Vagina (tissue), 2 donors: Measurements from ENCODE around the gene GLP2R. TPM values are rescaled to one million over a fixed set of nuclear protein-coding genes. Genes with fewer than 3 reads are reported as not detected.

ENCODE experiments used
- DNase-seq, 2 donors: peaks; one replicate each; pipeline ENCODE4 v3.0.0-alpha.2; 2017; ENCODE audit errors: extremely low spot score in 2 of 2
- H3K27ac ChIP-seq: fragments of 200-600 bp; sonication (generic); one replicate; pipeline ENCODE4 v1.5.1; 2019
- H3K27me3 ChIP-seq: fragments of 200-600 bp; sonication (generic); one replicate; pipeline ENCODE4 v1.5.1; 2019
- H3K36me3 ChIP-seq, 2 donors: fragments of 200-600 bp; sonication (generic); one replicate each; pipeline ENCODE4 v1.5.1; 2017 to 2019
- H3K4me1 ChIP-seq: fragments of 200-600 bp; sonication (generic); one replicate; pipeline ENCODE4 v1.5.1; 2019
- H3K4me3 ChIP-seq, 2 donors: fragments of 200-600 bp; sonication (generic); 1 replicate in 1 of 2; 2 replicates in 1 of 2; pipeline ENCODE4 v1.5.1; 2016 to 2019
- H3K9me3 ChIP-seq: fragments of 200-600 bp; sonication (generic); one replicate; pipeline ENCODE4 v1.5.1; 2019
- POLR2A ChIP-seq, 2 donors: fragments of 450-650 bp; IDR thresholded peaks; one replicate each; pipeline ENCODE4 v1.6.1; 2017; ENCODE audit warnings: antibody characterized with exemption in 2 of 2, mild to moderate bottlenecking in 2 of 2, moderate library complexity in 2 of 2
- POLR2AphosphoS5 ChIP-seq, 2 donors: sonication (generic); formaldehyde crosslinking; IDR thresholded peaks; one replicate each; pipeline ENCODE4 v1.9.0; 2017; ENCODE audit warnings: antibody characterized with exemption in 2 of 2, mild to moderate bottlenecking in 2 of 2, low read depth in 1 of 2; ENCODE audit not compliant: insufficient read depth in 1 of 2
- intact Hi-C: fragments of 100-400 bp; cut with DNase I; formaldehyde crosslinking; loops from one replicate; pipeline ENCODE4 v1.15.1; 2023
- total RNA-seq: library from RNA; depleted of rRNA; stranded (reverse); fragments of >200 nt; gene quantifications from one replicate; pipeline ENCODE4 v1.2.3, GENCODE V29; 2016
- TF ChIP-seq, protein P1 (sequence below), 3 experiments: fragments of 450-650 bp in 2 of 3; fragments of 200-600 bp in 1 of 3; sonication (generic) in 1 of 3; IDR thresholded peaks; one replicate each; pipeline ENCODE4 v1.5.1; 2017 to 2019; ENCODE audit warnings: antibody characterized with exemption in 3 of 3, mild to moderate bottlenecking in 2 of 3, moderate library complexity in 2 of 3

The GLP2R gene
- total RNA-seq, 1 donor from 2014 or later = 2.9 TPM

DNA sequence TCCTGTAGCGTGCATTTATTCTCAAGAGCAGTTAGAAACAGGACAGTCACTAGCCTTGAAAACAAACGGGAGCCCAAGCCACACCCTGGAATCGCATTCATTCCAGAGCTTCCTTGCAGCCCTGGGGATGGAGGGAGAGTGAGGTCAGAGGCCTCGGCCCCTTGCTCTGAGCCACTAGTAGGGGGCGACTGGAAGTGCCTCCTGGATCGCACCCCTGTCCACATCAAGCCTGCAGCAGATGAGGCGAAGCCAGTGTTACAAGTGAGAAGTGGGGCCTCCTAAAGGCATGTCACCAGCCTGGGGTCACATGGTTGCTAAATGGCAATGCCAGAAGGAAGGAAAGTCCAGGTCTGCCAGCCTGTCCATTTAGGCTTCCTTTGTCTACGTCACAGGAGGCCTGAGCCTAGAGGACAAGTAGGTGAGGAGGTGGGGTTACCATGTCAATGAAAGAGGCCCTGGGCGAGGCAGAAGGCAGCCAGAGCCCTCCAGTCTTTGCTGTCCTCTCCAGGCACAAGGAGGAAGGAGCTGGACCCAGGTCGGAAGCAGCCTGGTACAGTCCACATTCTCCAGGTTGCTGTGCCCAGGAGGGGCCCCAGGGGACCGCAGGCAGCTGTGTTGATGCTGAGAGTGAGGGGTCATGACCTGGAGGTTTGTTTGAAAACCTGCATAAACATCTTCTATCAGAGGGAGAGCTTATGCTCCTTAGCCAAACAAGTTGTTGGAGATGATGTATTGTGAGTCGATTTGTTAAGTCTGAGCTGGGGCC, 82.3 kb downstream of the GLP2R start:
- no peak overlapping the region for H3K4me3 ChIP-seq
- TF ChIP-seq POLR2A (IDR thresholded peaks at IDR 0.05) (no peak), POLR2AphosphoS5 (IDR thresholded peaks at IDR 0.05; ENCODE audit: insufficient read depth in 1 of 2, low read depth in 1 of 2) (no peak)
- TF ChIP-seq, protein P1, sequence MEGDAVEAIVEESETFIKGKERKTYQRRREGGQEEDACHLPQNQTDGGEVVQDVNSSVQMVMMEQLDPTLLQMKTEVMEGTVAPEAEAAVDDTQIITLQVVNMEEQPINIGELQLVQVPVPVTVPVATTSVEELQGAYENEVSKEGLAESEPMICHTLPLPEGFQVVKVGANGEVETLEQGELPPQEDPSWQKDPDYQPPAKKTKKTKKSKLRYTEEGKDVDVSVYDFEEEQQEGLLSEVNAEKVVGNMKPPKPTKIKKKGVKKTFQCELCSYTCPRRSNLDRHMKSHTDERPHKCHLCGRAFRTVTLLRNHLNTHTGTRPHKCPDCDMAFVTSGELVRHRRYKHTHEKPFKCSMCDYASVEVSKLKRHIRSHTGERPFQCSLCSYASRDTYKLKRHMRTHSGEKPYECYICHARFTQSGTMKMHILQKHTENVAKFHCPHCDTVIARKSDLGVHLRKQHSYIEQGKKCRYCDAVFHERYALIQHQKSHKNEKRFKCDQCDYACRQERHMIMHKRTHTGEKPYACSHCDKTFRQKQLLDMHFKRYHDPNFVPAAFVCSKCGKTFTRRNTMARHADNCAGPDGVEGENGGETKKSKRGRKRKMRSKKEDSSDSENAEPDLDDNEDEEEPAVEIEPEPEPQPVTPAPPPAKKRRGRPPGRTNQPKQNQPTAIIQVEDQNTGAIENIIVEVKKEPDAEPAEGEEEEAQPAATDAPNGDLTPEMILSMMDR (IDR thresholded peaks at IDR 0.05) = no peak
- no peaks in the 10 kb centered on the region for H3K9me3 ChIP-seq
- no peaks in the 10 kb centered on the region for H3K27me3 ChIP-seq
- no peaks in the 10 kb centered on the region for H3K4me1 ChIP-seq
- intact Hi-C loops = no loop called here
- H3K36me3 ChIP-seq = no peaks in the 10 kb centered on the region
- H3K27ac ChIP-seq = no peak overlapping the region
- DNase-seq = no peak

DNA sequence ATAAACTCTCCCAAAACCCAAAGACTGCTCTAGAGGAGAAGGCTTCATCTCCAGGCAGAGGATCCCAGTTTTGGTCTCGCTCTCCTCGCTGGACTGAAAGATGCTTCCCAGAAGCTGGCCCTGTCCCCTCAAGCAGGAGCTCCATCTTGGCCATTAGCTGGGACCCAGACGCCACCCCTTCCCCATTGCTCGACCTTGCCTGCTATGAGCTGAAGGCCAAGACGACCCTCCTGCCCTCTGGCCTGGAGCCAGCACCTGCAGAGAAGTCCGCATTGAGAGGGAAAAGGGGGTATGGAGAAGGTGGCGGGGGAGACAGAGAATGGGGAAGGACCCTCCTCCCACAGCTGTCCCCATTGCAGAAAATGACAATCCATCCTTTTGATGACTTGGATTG, 82.9 kb downstream of the GLP2R start:
- intact Hi-C loops = no loop called here
- Histone ChIP-seq H3K9me3 (no peaks in the 10 kb centered on the region), H3K27me3 (no peaks in the 10 kb centered on the region), H3K36me3 (no peaks in the 10 kb centered on the region), H3K27ac (no peak overlapping the region), H3K4me1 (no peaks in the 10 kb centered on the region), H3K4me3 (no peak overlapping the region)
- no peak for DNase-seq
- TF ChIP-seq, protein P1 (IDR thresholded peaks at IDR 0.05) = no peak
- TF ChIP-seq POLR2A (IDR thresholded peaks at IDR 0.05) (no peak), POLR2AphosphoS5 (IDR thresholded peaks at IDR 0.05; ENCODE audit: insufficient read depth in 1 of 2, low read depth in 1 of 2) (no peak)

DNA sequence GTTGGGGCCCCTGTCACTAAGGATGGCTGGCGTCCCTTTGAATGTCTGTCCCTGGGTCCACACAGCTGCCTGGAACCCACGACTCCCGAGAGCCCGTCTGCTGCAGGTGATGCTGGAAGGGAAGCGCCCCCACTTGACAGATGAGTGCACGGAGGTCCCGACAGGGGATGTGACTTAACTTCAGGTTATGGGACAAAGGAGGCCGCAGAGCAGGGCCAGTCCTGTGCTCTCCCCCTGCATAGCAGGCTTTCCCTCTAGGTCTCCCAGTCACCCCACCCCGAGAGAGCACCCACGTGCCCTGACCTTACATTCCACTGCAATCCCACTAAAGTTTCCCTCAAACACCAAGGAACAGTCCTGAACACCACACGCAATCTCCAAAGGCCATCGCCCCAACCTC, 85.4 kb downstream of the GLP2R start:
- no peaks in the 10 kb centered on the region for H3K27me3 ChIP-seq
- no peaks in the 10 kb centered on the region for H3K9me3 ChIP-seq
- intact Hi-C loops = no loop called here
- H3K27ac ChIP-seq = no peak overlapping the region
- peaks cover 0 to 12% of the 10 kb centered on the region in 2 donors for H3K36me3 ChIP-seq
- no peaks in the 10 kb centered on the region for H3K4me1 ChIP-seq
- H3K4me3 ChIP-seq = no peak overlapping the region
- no peak for DNase-seq
- TF ChIP-seq, protein P1 (IDR thresholded peaks at IDR 0.05) = no peak
- no peak for TF ChIP-seq POLR2AphosphoS5 (IDR thresholded peaks at IDR 0.05; ENCODE audit: insufficient read depth in 1 of 2, low read depth in 1 of 2)
- no peak for TF ChIP-seq POLR2A (IDR thresholded peaks at IDR 0.05)

DNA sequence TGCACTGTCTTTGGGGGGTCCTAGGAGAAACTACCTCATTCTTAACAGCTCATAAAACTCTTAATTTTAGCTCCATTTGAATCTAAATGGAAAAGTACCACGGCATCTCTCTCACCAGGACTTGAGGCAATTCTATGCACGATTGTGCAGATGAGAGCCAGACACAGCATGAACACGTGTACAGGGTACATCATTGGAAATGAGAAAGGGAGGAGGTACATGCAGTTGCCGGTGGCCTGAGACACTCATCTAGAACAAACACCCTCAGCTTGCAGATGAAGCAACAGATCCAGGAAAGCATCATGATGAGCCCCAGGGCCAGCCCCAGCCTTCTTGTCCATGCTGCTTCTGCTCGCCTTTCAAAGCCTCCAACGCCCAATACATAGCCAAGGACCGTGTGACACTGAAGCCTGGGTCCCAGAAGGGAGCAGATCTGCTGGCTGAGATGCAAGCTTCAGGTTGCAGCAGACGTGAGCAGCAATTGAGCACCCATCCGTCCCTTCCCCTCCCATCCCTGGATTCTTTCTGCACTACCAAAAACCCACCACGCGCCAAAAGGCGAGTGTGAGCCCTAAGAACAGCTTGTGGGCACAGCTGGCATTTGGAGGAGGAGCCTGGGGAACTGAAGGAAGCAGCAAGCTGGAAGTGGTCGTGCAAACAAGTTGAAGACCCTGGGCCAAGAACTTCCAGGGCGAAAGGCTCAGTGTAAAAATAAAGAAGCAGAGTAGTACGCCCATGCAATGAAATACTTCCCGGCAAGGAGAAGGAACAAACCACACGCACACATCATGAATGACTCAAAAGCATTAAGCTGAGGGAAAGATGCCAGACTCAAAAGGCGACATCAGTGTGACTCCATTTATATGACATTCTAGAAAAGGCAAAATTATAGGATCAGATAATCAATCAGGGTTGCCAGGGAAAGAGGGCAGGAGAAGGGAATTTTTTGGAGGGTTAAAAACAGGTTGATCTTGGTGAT, 86.7 kb downstream of the GLP2R start:
- intact Hi-C loops = no loop called here
- Histone ChIP-seq H3K27me3 (no peaks in the 10 kb centered on the region), H3K9me3 (no peaks in the 10 kb centered on the region), H3K4me3 (no peak overlapping the region), H3K36me3 (peaks cover 0 to 19% of the 10 kb centered on the region in 2 donors), H3K27ac (no peak overlapping the region), H3K4me1 (no peaks in the 10 kb centered on the region)
- TF ChIP-seq POLR2AphosphoS5 (IDR thresholded peaks at IDR 0.05; ENCODE audit: insufficient read depth in 1 of 2, low read depth in 1 of 2) (no peak), POLR2A (IDR thresholded peaks at IDR 0.05) (no peak)
- TF ChIP-seq, protein P1 (IDR thresholded peaks at IDR 0.05) = no peak
- DNase-seq = no peak
